ENCODE data around the gene PTBP1.
"Not testable (repeated sequence)": the region's sequence is repeated elsewhere in the genome, so short reads cannot be mapped to it uniquely, and the experiment has no call there.

Gene PTBP1

DNA sequence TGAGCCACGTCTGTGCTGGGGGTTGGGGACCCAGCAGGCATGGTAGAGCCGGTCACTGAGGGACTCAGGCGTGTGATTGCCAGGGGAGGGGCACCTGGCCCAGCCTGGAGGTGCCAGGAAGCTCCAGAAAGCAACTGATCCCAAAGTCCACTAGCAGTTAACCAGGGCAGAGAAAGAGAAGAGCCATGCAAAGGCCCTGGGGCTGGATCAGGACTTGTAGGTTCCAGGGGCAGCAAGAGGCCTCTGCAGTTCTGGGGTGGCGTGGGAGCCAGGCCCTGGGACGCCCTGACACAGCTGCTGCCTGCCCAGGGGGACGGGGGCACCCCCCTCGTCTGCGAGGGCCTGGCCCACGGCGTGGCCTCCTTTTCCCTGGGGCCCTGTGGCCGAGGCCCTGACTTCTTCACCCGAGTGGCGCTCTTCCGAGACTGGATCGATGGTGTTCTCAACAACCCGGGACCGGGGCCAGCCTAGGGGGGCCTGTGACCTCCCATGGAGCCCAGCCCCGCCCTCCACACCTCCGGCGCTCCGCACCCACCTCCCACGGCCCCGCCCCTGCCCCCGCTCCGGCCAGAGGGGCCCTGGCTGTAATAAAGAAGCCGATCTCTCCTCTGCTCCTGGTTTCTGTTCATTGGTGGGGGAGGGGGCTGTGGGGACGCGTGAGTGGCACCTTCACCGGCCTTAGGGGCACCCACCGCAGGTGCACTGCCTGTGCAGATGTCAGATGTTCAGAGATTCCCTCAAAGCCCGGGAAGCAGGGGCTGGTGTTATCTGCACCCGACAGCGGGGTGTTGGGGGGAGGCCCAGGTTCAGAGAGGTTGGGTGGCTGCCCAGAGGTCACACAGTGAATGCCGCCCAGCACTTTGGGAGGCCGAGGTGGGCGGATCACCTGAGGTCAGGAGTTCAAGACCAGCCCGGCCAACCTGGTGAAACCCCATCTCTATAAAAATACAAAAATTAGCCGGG, 34.4 kb downstream of the PTBP1 start:
- no peak for DNase-seq

DNA sequence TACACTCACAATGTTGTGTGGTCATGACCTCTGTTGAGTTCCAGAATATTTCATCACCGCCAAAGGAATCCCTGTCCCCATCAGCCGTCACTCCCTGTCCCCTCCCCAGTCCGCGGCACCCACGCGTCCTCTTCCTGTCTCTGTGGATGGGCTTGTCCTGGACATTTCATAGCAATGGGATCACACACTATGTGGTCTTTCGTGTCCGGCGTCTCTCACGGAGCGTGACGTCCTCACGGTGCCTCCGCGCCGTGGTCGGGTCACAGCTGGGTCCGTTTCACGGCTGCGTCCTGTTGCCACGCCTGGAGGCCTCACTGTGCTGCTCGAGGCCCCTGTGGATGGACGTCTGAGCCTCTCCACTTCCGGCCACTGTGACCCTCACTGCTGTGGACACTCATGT, 37.0 kb downstream of the PTBP1 start:
- DNase-seq, result no peak

DNA sequence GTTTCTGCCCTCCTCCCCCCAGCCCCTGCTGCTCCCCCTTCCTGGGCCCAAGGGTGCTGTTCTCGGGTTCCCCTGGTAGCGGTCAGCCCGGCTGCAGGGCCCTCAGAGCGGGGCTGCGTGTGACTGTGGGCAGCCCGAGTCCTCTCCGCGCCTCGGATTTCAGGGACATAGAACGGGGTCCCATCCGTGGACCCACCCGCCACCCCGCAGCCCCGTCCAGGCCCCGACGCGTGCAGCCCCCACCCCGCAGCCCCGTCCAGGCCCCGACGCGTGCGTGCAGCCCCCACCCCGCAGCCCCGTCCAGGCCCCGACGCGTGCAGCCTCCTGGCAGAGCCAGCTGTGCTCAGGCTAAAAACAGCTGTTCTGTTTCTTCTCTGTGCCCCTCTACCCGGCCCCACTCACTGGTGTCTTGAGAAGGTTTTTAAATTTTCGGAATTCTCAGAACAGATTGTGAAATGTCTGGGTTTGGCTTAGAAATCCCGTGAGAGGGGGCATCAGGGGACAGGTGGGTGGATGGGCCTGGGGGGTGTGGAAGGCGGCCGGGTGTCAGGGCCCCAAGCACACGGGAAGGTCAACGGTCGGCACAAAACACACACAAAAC, 38.1 kb downstream of the PTBP1 start:
- DNase-seq, result no peak

DNA sequence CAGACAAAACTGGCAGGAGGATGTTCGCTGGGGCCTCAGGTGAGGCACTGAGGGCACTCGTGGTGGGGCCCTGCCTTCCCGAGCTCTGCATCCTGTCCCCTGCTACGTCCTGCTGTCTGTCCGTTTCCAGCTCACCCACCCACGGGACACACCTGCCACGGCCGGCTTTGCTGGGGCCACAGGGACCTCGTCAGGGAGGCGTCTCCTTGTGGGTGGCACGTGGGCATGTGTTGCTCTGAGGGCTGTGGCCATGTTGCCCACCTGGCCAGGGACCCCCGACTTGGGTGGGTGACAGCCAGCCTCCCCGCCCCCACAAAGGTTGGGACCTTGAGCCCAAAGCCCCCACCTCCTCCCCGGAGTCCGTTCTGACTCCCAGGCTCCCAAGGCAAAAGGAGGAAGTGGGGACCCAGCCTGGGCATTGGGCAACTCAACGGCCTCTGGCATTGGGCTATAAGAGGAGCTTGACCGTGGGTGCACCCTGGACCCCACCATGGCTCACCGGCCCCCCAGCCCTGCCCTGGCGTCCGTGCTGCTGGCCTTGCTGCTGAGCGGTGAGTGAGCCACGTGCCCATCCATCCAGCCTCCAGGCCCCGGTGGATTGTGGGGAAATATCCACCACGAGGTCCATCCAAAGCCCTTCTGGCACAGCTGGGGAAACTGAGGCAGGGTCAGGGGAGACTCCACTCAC, 43.4 kb downstream of the PTBP1 start, which contains the start of gene PRTN3:
PRTN3 (plus strand) TSS at position 481 of the 688 bp plus-strand sequence; CDS start at position 491, 10 bp downstream.
- DNase-seq, result no peak

DNA sequence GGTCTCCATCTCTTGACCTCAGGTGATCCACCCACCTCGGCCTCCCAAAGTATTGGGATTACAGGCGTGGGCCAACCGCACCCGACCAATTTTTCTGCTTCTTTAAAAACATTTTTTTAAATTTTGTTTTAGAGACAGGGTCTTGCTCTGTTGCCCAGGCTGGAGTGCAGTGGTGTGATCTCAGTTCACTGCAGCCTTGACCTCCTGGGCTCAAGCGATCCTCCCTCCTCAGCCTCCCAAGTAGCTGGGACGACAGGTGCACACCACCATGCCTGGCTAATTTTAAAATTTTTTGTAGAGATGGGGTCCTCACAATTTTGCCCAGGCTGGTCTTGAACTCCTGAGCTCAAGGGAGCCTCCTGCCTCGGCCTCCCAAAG, 45.5 kb downstream of the PTBP1 start:
- not testable (repeated sequence) for DNase-seq

DNA sequence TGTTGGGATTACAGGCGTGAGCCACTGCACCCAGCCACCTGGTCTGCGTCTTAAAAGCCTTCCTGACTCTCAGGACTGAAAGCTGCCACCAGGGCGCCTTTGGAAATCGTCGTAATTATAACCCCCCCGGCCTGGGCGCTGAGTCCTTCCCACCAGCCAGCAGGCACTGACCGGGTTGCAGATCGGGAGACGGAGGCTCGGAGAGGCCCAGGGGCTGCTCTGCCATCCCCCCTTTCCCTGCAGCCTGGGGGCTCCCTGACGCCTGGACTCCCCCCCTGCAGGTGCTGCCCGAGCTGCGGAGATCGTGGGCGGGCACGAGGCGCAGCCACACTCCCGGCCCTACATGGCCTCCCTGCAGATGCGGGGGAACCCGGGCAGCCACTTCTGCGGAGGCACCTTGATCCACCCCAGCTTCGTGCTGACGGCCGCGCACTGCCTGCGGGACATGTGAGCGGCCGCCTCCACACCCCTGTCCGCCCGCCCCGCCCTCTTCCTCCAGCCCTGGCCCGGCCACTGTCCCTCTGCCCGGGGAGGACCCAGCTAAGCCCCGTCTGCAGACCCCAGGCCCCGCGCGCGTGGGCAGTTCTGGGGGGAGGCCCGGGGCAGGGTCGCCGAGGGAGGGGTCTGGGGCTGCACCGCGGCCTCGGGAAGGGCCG, 46.1 kb downstream of the PTBP1 start:
- DNase-seq, result peak; percentile 70

DNA sequence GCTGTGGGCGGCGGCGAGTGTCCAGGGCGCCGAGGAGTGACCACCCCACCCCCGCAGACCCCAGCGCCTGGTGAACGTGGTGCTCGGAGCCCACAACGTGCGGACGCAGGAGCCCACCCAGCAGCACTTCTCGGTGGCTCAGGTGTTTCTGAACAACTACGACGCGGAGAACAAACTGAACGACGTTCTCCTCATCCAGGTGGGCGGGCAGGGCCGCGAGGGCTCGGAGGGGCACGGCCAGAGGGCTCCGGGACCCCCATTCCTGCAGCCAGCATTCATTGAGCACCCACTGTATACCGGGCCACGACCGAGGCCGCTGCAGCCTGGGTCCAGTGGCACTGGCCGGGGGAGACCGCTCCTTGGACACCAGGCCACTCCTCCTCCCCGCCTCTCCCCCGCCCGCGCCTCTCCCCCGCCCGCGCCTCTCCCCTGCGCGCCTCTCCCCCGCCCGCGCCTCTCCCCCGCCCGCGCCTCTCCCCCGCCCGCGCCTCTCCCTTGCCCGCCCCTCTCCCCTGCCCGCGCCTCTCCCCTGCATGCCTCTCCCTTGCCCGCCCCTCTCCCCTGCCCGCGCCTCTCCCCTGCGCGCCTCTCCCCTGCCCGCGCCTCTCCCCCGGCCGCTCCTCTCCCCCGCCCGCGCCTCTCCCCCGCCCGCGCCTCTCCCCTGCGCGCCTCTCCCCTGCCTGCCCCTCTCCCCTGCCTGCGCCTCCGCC, 46.7 kb downstream of the PTBP1 start:
- DNase-seq, result no peak

DNA sequence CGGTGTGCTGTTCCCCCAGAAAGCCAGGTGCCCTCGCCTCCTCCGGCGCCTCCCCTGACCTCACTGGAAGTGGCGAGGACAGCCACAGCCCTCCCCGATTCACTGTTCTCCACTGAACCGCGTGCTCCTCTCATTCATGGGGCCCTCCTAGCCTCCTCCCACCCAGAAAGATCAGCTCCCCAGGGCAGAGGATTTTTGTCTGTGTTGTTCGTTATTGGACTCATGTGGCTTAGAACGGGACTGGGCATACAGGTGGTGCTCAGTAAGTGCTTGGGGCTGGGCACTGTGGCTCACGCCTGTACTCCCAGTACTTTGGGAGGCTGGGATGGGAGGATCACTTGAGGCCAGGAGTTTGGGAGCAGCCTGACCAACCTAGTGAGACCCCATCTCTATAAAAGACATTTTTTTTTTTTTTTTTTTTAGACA, 47.3 kb downstream of the PTBP1 start:
- DNase-seq, result peak; percentile 49

DNA sequence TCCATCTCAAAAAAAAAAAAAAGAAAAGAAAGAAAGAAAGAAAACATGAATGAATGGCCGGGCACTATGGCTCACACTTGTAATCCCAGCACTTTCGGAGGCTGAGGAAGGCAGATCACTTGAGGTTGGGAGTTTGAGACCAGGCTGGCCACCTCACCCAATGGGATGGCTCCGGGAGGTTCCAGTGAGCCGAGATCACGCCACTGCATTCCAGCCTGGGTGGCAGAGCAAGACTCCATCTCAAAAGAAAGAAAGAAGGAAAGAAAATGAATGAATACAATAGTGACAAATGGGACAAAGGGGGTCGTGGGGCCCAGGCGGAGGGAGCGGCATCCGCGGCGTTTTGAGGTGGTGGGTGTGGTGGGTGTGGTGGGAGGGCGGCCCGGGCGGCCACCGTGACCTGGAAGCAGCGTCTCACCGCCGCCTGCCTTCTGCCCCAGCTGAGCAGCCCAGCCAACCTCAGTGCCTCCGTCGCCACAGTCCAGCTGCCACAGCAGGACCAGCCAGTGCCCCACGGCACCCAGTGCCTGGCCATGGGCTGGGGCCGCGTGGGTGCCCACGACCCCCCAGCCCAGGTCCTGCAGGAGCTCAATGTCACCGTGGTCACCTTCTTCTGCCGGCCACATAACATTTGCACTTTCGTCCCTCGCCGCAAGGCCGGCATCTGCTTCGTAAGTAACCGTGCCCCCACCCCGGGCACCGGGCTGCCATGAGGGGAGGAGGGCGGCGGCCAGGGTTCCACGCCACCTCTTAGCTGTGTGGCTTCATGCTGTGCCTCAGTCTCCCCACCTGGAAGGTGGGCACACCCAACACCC, 48.7 kb downstream of the PTBP1 start:
- DNase-seq, result peak; percentile 45

DNA sequence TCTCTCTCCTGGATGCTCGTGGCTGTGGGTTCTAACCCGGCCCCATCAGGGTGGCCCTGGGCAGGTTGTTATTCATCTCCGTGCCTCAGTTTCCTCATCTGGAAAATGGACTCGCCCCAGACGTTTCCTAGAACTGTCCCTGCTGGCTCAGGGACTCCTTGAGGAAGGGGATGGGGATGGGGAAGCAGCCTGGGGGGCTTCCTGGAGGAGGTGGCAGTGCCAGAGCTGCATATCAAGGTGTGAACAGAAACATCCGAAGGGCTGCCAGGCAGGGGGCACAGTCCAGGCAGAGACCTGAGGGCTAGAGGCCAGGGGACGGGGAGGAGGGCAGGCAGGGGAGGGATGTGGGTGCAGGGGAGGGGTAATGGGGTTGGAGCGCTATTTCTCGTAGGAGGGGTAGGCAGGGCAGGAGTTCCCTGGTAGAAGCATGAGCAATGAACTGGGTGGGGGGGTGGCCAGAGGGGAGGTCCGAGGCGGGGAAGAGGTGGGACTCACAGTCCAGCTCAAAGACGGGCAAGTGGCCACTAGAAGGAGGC, 51.2 kb downstream of the PTBP1 start:
- DNase-seq, result no peak

DNA sequence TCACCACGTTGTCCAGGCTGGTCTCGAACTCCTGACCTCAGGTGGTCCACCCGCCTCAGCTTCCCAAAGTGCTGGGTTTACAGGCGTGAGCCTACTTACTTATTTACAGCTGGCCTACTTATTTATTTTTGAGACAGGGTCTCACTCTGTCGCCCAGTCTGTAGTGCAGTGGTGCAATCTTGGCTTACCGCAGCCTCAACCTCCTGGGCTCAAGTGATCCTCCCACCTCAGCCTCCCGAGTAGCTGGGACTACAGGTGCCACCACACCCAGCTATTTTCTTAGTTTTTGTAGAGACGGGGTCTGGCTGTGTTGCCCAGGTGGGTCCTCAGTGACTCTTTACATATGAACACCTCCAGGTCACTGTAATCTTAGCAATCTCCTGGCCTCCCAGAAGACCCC, 51.9 kb downstream of the PTBP1 start:
- DNase-seq, result not testable (repeated sequence)

DNA sequence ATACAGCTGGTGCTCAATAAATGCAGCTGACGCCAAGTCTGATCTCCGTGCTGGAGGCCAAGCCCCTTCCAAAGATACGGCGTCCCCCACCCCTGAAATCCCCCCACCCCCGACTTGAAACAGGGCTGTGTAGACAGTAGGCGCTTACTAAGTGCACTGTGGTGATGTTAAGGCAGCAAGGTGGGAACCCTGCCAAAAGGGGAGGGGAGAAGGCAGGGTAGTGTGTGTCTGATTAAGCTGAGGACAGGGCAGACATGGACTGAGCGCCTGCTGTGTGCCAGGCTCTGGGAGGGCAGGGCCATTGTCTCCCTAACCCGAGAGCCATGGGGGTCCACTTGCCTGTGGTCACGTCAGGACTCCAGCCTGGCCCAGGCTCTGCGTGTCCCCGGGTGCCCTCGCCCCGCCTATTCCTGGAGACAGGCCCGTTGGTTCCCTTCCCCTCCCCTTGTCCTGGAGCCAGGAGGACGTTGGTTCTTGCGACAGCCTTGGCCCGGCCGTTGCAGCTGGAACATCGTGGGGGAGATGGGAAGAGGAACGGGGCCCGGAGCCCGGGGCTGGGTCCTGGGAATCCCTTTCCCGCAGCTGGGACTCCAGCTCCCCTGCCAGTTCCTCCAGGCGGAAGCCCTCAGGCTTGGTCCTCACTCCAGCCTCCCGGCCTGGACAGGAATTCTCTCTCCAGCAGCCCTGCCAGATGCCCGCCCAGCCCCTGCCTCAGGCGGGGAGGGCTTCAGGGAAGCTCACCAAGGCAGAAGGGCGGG, 53.1 kb downstream of the PTBP1 start:
- peak; percentile 81 for DNase-seq

DNA sequence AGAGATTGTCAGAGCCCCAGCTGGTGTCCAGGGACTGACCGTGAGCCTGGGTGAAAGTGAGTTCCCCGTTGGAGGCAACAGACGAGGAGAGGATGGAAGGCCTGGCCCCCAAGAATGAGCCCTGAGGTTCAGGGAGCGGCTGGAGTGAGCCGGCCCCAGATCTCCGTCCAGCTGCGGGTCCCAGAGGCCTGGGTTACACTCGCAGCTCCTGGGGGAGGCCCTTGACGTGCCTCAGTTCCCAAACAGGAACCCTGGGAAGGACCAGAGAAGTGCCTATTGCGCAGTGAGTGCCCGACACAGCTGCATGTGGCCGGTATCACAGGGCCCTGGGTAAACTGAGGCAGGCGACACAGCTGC, 53.7 kb downstream of the PTBP1 start:
- no peak for DNase-seq

DNA sequence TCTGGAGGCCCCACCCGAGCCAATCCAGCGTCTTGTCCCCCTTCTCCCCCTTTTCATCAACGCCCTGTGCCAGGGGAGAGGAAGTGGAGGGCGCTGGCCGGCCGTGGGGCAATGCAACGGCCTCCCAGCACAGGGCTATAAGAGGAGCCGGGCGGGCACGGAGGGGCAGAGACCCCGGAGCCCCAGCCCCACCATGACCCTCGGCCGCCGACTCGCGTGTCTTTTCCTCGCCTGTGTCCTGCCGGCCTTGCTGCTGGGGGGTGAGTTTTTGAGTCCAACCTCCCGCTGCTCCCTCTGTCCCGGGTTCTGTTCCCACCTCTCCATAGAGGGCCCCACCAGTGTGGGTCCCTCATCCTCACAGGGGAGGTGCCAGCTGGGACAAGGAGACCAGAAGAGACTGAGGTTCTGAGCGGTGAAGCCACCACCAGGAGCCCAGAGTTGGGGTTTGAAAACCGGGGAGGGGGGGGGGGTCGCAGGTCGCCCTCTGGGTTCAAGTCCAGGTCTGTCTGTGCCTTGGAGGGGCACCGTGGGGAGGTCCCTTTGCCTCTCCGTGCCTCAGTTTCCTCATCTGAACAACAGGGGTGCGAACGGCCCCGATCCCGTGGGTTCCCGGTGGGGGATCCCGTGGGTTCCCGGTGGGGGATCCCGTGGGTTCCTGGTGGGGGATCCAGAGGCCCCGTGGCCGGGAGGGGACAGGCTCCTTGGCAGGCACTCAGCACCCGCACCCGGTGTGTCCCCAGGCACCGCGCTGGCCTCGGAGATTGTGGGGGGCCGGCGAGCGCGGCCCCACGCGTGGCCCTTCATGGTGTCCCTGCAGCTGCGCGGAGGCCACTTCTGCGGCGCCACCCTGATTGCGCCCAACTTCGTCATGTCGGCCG, 55.1 kb downstream of the PTBP1 start, which contains the start of gene ELANE:
ELANE (plus strand) TSS at position 168 of the 878 bp plus-strand sequence; CDS start at position 194, 26 bp downstream.
- no peak for DNase-seq

DNA sequence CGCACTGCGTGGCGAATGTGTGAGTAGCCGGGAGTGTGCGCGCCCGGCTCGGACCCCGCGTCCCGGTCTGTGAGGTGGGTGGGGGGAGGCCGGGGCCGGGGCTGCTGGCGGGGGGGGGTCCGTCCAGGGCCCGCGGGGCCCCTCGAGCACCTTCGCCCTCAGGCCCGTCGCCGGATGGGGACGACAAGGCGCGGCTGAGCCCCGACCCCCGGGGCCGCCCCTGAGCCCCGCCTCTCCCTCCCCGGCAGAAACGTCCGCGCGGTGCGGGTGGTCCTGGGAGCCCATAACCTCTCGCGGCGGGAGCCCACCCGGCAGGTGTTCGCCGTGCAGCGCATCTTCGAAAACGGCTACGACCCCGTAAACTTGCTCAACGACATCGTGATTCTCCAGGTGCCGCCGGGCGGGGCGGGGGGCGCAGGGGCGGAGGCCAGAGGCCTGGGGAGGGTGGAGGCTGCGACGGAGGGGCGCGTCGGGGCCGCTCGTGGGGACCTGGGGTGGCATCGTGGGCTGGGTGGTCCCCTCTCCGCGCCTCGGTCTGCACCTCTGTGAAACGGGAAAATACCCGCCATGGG, 55.8 kb downstream of the PTBP1 start:
- DNase-seq, result no peak

DNA sequence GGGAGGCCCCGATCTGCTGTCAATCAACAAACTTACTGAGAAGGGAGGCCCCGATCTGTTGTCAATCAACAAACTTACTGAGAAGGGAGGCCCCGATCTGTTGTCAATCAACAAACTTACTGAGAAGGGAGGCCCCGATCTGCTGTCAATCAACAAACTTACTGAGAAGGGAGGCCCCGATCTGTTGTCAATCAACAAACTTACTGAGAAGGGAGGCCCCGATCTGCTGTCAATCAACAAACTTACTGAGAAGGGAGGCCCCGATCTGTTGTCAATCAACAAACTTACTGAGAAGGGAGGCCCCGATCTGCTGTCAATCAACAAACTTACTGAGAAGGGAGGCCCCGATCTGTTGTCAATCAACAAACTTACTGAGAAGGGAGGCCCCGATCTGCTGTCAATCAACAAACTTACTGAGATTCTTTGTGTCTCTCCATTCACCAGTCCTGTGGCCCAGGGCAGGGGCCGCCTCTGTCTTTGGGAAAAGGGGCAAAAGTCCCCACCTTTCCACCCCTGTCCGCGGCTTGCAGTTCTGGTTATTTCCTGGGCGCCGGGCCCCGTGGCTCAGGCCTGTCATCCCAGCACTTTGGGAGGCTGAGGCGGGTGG, 56.5 kb downstream of the PTBP1 start:
- DNase-seq, result not testable (repeated sequence)

DNA sequence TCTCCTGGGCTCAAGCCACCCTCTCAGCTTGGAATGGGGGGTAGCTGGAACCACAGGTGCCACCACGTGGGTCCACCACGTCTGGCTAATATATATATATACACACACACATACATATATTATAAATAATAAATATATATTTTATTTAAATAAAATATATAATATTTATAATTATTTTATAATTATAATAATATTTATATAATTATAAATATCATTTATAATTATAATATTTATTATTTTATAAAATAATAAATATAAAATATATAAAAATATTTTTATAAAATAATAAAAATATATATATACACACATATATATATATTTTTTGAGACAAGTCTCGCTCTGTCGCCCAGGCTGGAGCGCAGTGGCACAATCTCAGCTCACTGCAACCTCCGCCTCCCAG, 57.3 kb downstream of the PTBP1 start:
- DNase-seq, result no peak

DNA sequence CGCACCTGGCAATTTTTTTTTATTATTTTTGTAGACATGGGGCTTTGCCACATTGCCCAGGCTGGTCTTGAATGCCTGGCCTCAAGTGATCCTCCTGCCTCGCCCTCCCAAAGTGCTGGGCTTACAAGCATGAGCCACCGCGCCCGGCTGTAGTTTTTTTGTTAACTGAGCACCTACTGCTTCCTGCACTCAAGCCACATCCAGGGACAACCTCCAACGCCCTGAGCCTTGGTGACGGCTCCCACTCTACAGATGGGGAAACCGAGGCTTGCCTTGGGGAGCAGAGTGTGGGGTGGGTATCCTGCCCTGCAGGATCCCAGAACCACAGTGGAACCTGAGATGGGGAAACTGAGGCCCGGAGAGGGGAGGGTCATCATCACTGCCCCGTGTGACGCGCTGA, 57.9 kb downstream of the PTBP1 start:
- DNase-seq, result no peak
